DOHH2 (cell line): ENCODE results near the gene INPP5F.

ENCODE experiments used
- H3F3A ChIP-seq: fragments of 200-600 bp; sonication (generic), shearing (Covaris generic); 2 replicates; pipeline ENCODE4 v1.6.0; 2016; ENCODE audit warnings: antibody characterized with exemption, mild to moderate bottlenecking; ENCODE audit not compliant: control insufficient read depth, insufficient read depth
- H3K27ac ChIP-seq: fragments of 200-600 bp; sonication (generic); 2 replicates; pipeline ENCODE4 v1.5.1; 2014; ENCODE audit warnings: low read depth, mild to moderate bottlenecking, low read length, moderate library complexity
- H3K27me3 ChIP-seq: fragments of 200-600 bp; sonication (generic); 2 replicates; pipeline ENCODE4 v1.6.1; 2014; ENCODE audit warnings: mild to moderate bottlenecking, low read length, mixed read lengths; ENCODE audit not compliant: control insufficient read depth
- H3K36me3 ChIP-seq: fragments of 200-600 bp; sonication (generic); 2 replicates; pipeline ENCODE4 v1.6.1; 2014; ENCODE audit warnings: mild to moderate bottlenecking, low read length, moderate library complexity, mixed read lengths; ENCODE audit not compliant: control insufficient read depth
- H3K4me1 ChIP-seq: fragments of 200-600 bp; sonication (generic); 2 replicates; pipeline ENCODE4 v1.6.1; 2014; ENCODE audit warnings: mild to moderate bottlenecking, low read length, mixed read lengths; ENCODE audit not compliant: control insufficient read depth
- H3K4me2 ChIP-seq: fragments of 200-600 bp; sonication (generic); 2 replicates; pipeline ENCODE4 v1.6.0; 2014; ENCODE audit warnings: mild to moderate bottlenecking, low read length, moderate library complexity
- H3K4me3 ChIP-seq: fragments of 200-600 bp; sonication (generic); 2 replicates; pipeline ENCODE4 v1.5.1; 2014; ENCODE audit warnings: mild to moderate bottlenecking, low read length, mixed read lengths
- H3K79me2 ChIP-seq: fragments of 200-600 bp; sonication (generic); 2 replicates; pipeline ENCODE4 v1.6.1; 2014; ENCODE audit warnings: mild to moderate bottlenecking, low read length, mixed read lengths; ENCODE audit not compliant: control insufficient read depth
- H3K9me2 ChIP-seq: fragments of 200-600 bp; sonication (generic); replicated peaks from 2 replicates; pipeline ENCODE4 v1.6.1; 2014; ENCODE audit warnings: mild to moderate bottlenecking, low read length, mixed read lengths; ENCODE audit not compliant: control insufficient read depth
- H3K9me3 ChIP-seq: fragments of 200-600 bp; sonication (generic); 2 replicates; pipeline ENCODE4 v1.6.1; 2014; ENCODE audit warnings: antibody characterized with exemption, low read length, mixed read lengths; ENCODE audit not compliant: control insufficient read depth, insufficient read depth
- H4K20me1 ChIP-seq: fragments of 200-600 bp; sonication (generic); 2 replicates; pipeline ENCODE4 v1.6.0; 2014; ENCODE audit warnings: low read depth, mild to moderate bottlenecking, antibody characterized with exemption, low read length, moderate library complexity; ENCODE audit not compliant: control insufficient read depth, insufficient read depth
- EZH2phosphoT487 ChIP-seq: fragments of 200-600 bp; sonication (generic); IDR thresholded peaks from 2 replicates; pipeline ENCODE4 v1.6.1; 2017; ENCODE audit warnings: borderline replicate concordance, mild to moderate bottlenecking, antibody characterized with exemption, low read length, moderate library complexity, mixed read lengths
- TF ChIP-seq, protein P1 (sequence below): fragments of 200-600 bp; sonication (generic); IDR thresholded peaks from one replicate; pipeline ENCODE4 v1.5.1; 2014; ENCODE audit warnings: antibody characterized with exemption, mild to moderate bottlenecking, low read depth, low read length; ENCODE audit not compliant: poor library complexity, severe bottlenecking

Gene INPP5F

DNA sequence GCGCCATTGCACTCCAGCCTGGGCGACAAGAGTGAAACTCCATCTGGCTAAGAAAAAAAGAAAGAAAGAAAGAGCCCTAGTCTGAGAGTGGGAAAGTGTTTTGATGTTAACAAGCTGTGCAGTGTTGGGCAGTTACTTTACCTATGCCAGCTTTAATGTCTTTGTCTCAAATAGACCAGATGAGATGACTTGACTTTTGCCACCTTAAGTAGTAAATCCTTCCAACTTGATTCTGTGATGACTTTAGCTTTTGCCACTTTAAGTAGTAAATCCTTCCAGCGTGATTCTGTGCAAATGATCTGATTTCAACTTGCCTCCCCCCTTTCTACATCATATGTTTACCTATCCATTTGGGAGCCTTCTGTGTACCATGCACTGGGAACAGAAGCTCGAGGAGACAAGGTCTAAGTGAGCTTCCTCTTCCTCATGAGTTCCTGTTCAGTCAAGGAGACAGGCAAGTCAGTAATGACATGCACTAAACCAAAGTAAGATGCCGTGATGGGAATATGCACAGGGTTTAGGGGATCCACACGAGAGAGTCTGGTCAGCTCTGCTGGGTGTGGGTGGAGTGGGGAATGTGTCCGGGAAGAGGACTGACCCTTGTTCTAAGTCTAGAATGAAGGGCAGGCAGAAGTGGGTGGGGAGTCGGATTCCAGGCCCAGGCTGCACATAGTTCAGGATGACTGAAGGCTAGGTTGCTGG is 17.2 kb downstream of the INPP5F start:
- no peak overlapping the region for H3K4me2 ChIP-seq

GRCh38 chr10:119747940-119748339 is 22.1 kb downstream of the INPP5F start:
- Histone ChIP-seq H3K4me1 (peaks cover 10% of the 10 kb centered on the region), H3K27ac (no peak overlapping the region), H3K4me3 (no peak overlapping the region), H3K36me3 (no peaks in the 10 kb centered on the region), H3K4me2 (no peak overlapping the region), H3K9me3 (no peaks in the 10 kb centered on the region), H3K79me2 (peaks cover 8% of the 10 kb centered on the region; the same call in 1 of the 2 replicates), H3F3A (no peaks in the 10 kb centered on the region), H3K9me2 (no peaks in the 10 kb centered on the region), H4K20me1 (no peaks in the 10 kb centered on the region), H3K27me3 (no peaks in the 10 kb centered on the region)
- TF ChIP-seq EZH2phosphoT487, result no peak
- TF ChIP-seq, protein P1, sequence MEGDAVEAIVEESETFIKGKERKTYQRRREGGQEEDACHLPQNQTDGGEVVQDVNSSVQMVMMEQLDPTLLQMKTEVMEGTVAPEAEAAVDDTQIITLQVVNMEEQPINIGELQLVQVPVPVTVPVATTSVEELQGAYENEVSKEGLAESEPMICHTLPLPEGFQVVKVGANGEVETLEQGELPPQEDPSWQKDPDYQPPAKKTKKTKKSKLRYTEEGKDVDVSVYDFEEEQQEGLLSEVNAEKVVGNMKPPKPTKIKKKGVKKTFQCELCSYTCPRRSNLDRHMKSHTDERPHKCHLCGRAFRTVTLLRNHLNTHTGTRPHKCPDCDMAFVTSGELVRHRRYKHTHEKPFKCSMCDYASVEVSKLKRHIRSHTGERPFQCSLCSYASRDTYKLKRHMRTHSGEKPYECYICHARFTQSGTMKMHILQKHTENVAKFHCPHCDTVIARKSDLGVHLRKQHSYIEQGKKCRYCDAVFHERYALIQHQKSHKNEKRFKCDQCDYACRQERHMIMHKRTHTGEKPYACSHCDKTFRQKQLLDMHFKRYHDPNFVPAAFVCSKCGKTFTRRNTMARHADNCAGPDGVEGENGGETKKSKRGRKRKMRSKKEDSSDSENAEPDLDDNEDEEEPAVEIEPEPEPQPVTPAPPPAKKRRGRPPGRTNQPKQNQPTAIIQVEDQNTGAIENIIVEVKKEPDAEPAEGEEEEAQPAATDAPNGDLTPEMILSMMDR, result no peak

More for the DNA sequence above, 17.2 kb downstream of the INPP5F start:
- TF ChIP-seq, protein P1, result no peak
- TF ChIP-seq EZH2phosphoT487, result no peak
- Histone ChIP-seq H3K36me3 (no peaks in the 10 kb centered on the region), H3K9me2 (no peaks in the 10 kb centered on the region), H3K4me1 (peaks cover 4% of the 10 kb centered on the region; the same call in 1 of the 2 replicates), H3K9me3 (no peaks in the 10 kb centered on the region), H3F3A (no peaks in the 10 kb centered on the region), H4K20me1 (no peaks in the 10 kb centered on the region), H3K4me3 (no peak overlapping the region), H3K27ac (no peak overlapping the region), H3K27me3 (no peaks in the 10 kb centered on the region), H3K79me2 (peaks cover 19% of the 10 kb centered on the region)

DNA sequence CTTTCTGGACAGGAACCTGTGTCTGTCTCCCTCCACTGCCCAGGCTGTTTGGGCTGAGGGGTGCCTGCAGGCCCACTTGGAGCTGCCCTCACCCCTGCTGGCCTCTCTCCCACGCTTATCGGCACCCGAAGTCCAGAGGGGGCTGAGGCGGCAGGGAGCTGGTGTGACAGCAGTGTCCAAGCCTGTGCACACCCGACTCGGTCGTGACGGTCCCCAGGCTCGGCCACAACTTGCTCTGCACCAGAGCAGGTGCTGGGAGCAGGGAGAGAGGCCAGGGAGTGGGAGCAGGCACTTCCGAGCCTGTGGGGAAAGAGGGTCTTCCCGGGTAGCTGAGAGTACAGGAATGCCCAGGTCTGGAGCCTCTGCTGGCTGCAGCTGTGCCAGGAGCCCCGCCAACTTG is 23.0 kb downstream of the INPP5F start:
- Histone ChIP-seq H3K4me2 (no peak overlapping the region), H3K27ac (no peak overlapping the region), H3K9me3 (no peaks in the 10 kb centered on the region), H3F3A (no peaks in the 10 kb centered on the region), H3K79me2 (peaks cover 4% of the 10 kb centered on the region; the same call in 1 of the 2 replicates), H3K36me3 (no peaks in the 10 kb centered on the region), H3K4me1 (peaks cover 14% of the 10 kb centered on the region), H3K4me3 (no peak overlapping the region), H3K27me3 (no peaks in the 10 kb centered on the region), H4K20me1 (no peaks in the 10 kb centered on the region), H3K9me2 (no peaks in the 10 kb centered on the region)
- TF ChIP-seq, protein P1, result no peak
- no peak for TF ChIP-seq EZH2phosphoT487
